Psoas muscle (tissue), 8 donors: ENCODE data around the gene JMJD1C. TPM values are rescaled to one million over a fixed set of nuclear protein-coding genes. Genes with fewer than 3 reads are reported as not detected.
"Not testable (repeated sequence)": the region's sequence is repeated elsewhere in the genome, so short reads cannot be mapped to it uniquely, and the experiment has no call there.

ENCODE experiments used
- ATAC-seq, 4 donors: fragments of 200-7000 bp; cut with Tn5 transposase; one replicate each; pipeline ENCODE4 v1.9.1; 2020; ENCODE audit warnings: moderate library complexity in 3 of 4, mild to moderate bottlenecking in 2 of 4
- DNase-seq, 2 donors: peaks; one replicate each; pipeline ENCODE4 v3.0.0-alpha.2; 2020
- H3K27ac ChIP-seq: fragments of 200-600 bp; one replicate; pipeline ENCODE4 v1.8.0; 2022
- H3K27me3 ChIP-seq, 3 donors: fragments of 200-600 bp in 1 of 3; one replicate each; pipeline versions ENCODE4 v1.6.1 to v1.8.0; 2013 to 2022; ENCODE audit warnings: low read length in 2 of 3, mild to moderate bottlenecking in 2 of 3, moderate library complexity in 1 of 3; ENCODE audit not compliant: insufficient read depth in 3 of 3
- H3K36me3 ChIP-seq, 2 donors: fragments of 200-600 bp in 1 of 2; one replicate each; pipeline versions ENCODE4 v1.6.1 to v1.8.0; 2013 to 2022; ENCODE audit warnings: low read depth in 1 of 2, mild to moderate bottlenecking in 1 of 2, moderate library complexity in 1 of 2; ENCODE audit not compliant: insufficient read depth in 1 of 2
- H3K4me1 ChIP-seq: fragments of 200-600 bp; one replicate; pipeline ENCODE4 v1.8.0; 2022
- H3K4me3 ChIP-seq: fragments of 200-600 bp; one replicate; pipeline ENCODE4 v1.8.0; 2022; ENCODE audit warnings: mild to moderate bottlenecking
- H3K9me3 ChIP-seq: fragments of 200-600 bp; one replicate; pipeline ENCODE4 v1.8.0; 2022
- CTCF ChIP-seq: fragments of 200-600 bp; IDR thresholded peaks from one replicate; pipeline ENCODE4 v1.8.0; 2022; ENCODE audit warnings: antibody characterized with exemption
- WGBS, 3 donors: extraction: QIAGEN DNeasy Blood & Tissue Kit; methylation state at CpG; one replicate each; pipeline versions ENCODE4 v1.1.6 to v1.1.7; 2013; 5-methylcytosine and 5-hydroxymethylcytosine counted together
- intact Hi-C, 2 donors: fragments of 100-400 bp; cut with DNase I; formaldehyde crosslinking; loops; one replicate each; pipeline versions ENCODE4 v1.11.0 to v1.14.2; 2022
- polyA plus RNA-seq, 3 donors: library from polyadenylated mRNA; stranded (reverse); fragments of 200-250 nt; gene quantifications; one replicate each; pipeline ENCODE4 v1.2.3, GENCODE V29; 2013
- total RNA-seq, 4 donors: library from RNA; stranded (reverse); fragmentation: NEBNext Ultra II Directional in 2 of 4; extraction: Animal tissue kit (Norgen Biotek cat#: 25700) in 2 of 4; gene quantifications; one replicate each; pipeline versions ENCODE4 v1.2.1 to v1.2.4, GENCODE V29; 2021 to 2023
- donor health status: healthy with polysubstance abuse.
- donor health status: DM: no; HTN: no; CAD: no; lungs with moderate emphysema.
- donor health status: Bipolar disorder and iron deficiency.
- donor health status: healthy.
- donor health status: DM: yes; HTN: yes; CAD: no.
- donor health status: DM: no; HTN: no; CAD: no.
- donor health status: DM: no; HTN: no; CAD: no.
- donor health status: DM: yes; HTN: yes; CAD: no.

JMJD1C gene
- total and polyA plus RNA-seq, 7 donors, result 17.5 to 74.4 (median 28.8) TPM

GRCh38 chr10:63154546-63155387 lies 311.0 kb downstream of the JMJD1C start:
- no peak for ATAC-seq
- Histone ChIP-seq H3K27ac (no peak overlapping the region), H3K9me3 (no peaks in the 10 kb centered on the region), H3K4me3 (no peak overlapping the region), H3K36me3 (peaks cover 3 to 50% of the 10 kb centered on the region in 2 donors), H3K4me1 (peaks cover 13% of the 10 kb centered on the region), H3K27me3 (no peaks in the 10 kb centered on the region)
- no peak for TF ChIP-seq CTCF
- intact Hi-C loops, result loop anchor here (5.0 kb wide), 4 partner anchors 72 to 717 kb away; no protein-coding TSS in a partner anchor
- WGBS, 3 donors, result 86 to 89% (median 88%) methylated on average over 6 of the region's 6 CpGs
- no peak for DNase-seq

GRCh38 chr10:63153868-63154545 lies 311.8 kb downstream of the JMJD1C start:
- H3K27ac ChIP-seq, H3K27me3 ChIP-seq, H3K4me3 ChIP-seq, DNase-seq, intact Hi-C loops, ATAC-seq, H3K9me3 ChIP-seq: not testable (repeated sequence)
- WGBS, 3 donors, result 85 to 91% (median 88%) methylated on average over 9 of the region's 9 CpGs
- Histone ChIP-seq H3K4me1 (peaks cover 13% of the 10 kb centered on the region), H3K36me3 (peaks cover 3 to 50% of the 10 kb centered on the region in 2 donors)

- no peaks in the 10 kb centered on the region for H3K27me3 ChIP-seq
- intact Hi-C loops, result no loop called here
- no peak overlapping the region for H3K27ac ChIP-seq
- peaks cover 16% of the 10 kb centered on the region for H3K4me1 ChIP-seq
- no peak for TF ChIP-seq CTCF
- ATAC-seq, result no peak
- peaks cover 3 to 60% of the 10 kb centered on the region in 2 donors for H3K36me3 ChIP-seq
- no peak overlapping the region for H3K4me3 ChIP-seq
- H3K9me3 ChIP-seq, result no peaks in the 10 kb centered on the region
- 96 to 98% (median 98%) methylated on average over 4 of the region's 4 CpGs for WGBS, 3 donors
- no peak for DNase-seq
Observed at GRCh38 chr10:63150745-63151144, 315.0 kb downstream of the JMJD1C start.

- Histone ChIP-seq H3K4me3 (no peak overlapping the region), H3K27ac (no peak overlapping the region), H3K36me3 (peaks cover 0 to 22% of the 10 kb centered on the region in 2 donors), H3K27me3 (no peaks in the 10 kb centered on the region), H3K9me3 (no peaks in the 10 kb centered on the region), H3K4me1 (peaks cover 39% of the 10 kb centered on the region)
- ATAC-seq, result no peak
- no peak for TF ChIP-seq CTCF
- intact Hi-C loops, result no loop called here
- DNase-seq, result no peak
Observed at GRCh38 chr10:63146503-63146902, 319.3 kb downstream of the JMJD1C start.

GRCh38 chr10:63145782-63146181 lies 320.0 kb downstream of the JMJD1C start:
- intact Hi-C loops, result no loop called here
- no peak for TF ChIP-seq CTCF
- ATAC-seq (no peak), DNase-seq (no peak)
- Histone ChIP-seq H3K36me3 (peaks cover 0 to 18% of the 10 kb centered on the region in 2 donors), H3K27ac (no peak overlapping the region), H3K4me1 (peaks cover 45% of the 10 kb centered on the region), H3K27me3 (no peaks in the 10 kb centered on the region), H3K4me3 (no peak overlapping the region), H3K9me3 (no peaks in the 10 kb centered on the region)
